ENCODE measurements around the gene LY6G6D.

Gene LY6G6D

DNA sequence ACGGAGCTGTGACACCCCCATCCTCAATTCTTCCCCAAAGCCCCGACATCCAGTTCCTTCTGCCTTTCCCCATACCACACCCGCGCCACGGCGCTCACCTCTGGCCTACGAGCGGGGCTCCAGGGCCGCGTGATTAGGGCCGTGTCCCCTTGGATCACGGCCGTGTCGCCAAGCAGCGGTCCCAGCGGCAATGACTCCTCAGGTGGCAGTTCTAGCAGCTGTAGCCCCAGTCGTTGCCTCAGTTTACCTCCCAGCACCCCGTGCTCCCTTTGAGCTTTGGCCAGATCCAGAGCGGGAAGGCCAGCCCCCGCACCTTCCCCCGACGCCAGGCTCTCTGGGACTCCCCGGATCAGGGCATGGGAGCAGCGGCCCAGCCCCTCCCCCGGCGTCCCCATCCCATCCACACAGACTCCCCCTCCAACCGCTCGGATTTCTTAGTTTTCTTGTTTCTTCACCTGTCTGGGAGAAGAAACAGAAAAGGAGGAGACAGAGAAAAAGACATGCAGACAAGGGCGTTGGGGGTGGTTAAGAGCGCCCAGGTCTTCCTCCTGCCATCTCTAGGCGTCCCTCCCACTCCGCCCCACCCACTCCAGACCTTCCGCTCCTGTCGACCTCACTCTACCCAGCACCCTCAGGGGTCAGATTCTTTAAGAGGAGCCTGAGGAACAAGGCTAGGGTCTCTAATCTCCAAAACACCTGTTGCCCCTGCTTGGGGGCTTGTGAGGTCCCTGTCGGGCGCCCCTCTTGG, 13.8 kb downstream of the LY6G6D start, which contains the start of gene DDAH2:
Gene DDAH2 (minus strand): TSS at position 533 of the 748 bp plus-strand sequence. CDS start 138 bp downstream, at position 395.
- TF ChIP-seq, protein P1, sequence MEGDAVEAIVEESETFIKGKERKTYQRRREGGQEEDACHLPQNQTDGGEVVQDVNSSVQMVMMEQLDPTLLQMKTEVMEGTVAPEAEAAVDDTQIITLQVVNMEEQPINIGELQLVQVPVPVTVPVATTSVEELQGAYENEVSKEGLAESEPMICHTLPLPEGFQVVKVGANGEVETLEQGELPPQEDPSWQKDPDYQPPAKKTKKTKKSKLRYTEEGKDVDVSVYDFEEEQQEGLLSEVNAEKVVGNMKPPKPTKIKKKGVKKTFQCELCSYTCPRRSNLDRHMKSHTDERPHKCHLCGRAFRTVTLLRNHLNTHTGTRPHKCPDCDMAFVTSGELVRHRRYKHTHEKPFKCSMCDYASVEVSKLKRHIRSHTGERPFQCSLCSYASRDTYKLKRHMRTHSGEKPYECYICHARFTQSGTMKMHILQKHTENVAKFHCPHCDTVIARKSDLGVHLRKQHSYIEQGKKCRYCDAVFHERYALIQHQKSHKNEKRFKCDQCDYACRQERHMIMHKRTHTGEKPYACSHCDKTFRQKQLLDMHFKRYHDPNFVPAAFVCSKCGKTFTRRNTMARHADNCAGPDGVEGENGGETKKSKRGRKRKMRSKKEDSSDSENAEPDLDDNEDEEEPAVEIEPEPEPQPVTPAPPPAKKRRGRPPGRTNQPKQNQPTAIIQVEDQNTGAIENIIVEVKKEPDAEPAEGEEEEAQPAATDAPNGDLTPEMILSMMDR (IDR thresholded peaks at IDR 0.05; ENCODE audit: low read depth, low read length, missing control alignments), result peak; percentile 64
- H3K4me3 ChIP-seq (ENCODE audit: low read depth, low read length), result peak within 1 kb of the TSS; percentile 97
- DNase-seq (ENCODE audit: low read depth), result no peak
- in situ Hi-C loops (cut with HindIII; ENCODE audit: low sequenced_read_pairs), result no loop called here

DNA sequence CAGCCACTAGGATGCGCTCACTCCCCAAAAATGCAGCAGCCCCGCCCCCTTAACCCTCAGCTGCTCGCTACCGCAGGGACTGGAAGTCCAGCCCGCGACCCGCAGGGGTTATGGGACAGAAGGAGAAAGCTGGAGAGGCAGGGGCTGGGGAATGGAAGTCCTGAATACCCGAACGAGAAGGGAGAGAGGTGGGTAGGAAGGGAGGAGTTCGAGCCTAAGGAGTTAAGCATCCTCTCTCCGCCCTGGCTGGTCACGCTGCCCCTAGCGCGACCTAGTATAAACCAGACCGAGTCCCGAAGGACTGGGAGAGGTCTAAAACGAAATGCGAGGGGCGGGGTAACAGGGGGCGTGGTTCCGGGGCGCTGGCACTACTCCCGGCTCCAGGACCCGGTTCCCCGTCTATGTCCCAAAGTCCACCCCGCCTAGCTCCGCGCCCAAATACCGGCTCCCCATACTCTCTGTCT, 14.4 kb downstream of the LY6G6D start:
- TF ChIP-seq, protein P1 (IDR thresholded peaks at IDR 0.05; ENCODE audit: low read depth, low read length, missing control alignments), result no peak
- in situ Hi-C loops (cut with HindIII; ENCODE audit: low sequenced_read_pairs), result no loop called here
- peak overlapping the region; percentile 97 for H3K4me3 ChIP-seq (ENCODE audit: low read depth, low read length)
- peak; percentile 73 for DNase-seq (ENCODE audit: low read depth)

DNA sequence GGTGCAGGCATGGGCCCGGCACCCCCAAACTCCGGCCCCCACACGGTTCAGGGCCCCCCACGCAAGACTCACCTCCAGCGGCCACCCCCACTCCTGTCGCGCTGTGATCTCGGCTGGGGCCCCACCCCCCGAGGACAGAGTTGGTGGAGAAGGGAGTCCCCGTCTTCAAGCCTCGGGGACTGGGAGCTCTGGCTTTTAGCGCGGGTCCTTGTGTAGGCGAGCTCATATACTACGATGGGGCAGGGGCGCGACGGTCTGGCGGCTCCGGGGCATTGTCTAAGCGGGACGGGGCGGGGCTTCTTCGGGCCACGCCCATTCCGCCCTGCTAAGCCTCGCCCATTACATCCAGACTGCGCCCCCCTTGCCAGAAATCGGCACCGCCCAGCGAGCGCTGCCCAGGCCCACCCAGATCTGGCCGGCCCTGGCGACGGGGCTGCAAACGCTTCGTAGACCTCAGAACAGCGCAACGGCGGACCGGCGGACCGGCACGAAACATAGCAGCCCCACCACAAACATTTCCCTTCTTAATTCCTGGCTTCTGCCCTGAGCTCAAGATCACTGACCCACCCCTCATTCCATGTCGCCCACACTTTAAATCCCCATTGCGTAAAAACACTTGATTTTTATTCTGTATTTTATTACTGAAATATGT, 15.0 kb downstream of the LY6G6D start:
- in situ Hi-C loops (cut with HindIII; ENCODE audit: low sequenced_read_pairs), result loop anchor here (5.0 kb wide), 1 partner anchor 38 kb away; no protein-coding TSS in a partner anchor

DNA sequence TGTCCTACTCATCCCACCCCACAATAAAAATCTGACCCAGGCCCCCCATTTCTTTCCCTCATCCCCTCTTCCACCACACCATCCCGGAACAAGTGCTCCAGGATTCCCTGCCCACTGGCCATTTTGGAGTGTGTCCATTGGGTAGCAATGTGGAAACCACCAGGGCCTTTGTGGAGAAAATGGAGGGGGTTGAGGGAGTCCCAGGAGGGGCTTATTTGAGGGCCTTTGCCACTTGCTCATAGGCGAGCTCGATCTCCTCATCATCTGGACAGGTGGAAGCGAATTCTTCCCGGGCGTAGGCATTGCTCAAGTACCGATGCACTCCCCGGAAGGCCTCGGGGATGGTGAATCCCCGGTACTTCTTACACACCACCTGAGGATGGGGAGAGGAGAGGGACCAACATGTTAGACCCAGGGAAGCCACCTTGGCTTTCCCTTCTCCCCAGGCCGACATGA, 15.5 kb downstream of the LY6G6D start:
- in situ Hi-C loops (cut with HindIII; ENCODE audit: low sequenced_read_pairs), result loop anchor here (5.0 kb wide), 1 partner anchor 38 kb away; no protein-coding TSS in a partner anchor
- no peak for DNase-seq (ENCODE audit: low read depth)
- TF ChIP-seq, protein P1 (IDR thresholded peaks at IDR 0.05; ENCODE audit: low read depth, low read length, missing control alignments), result no peak
- H3K4me3 ChIP-seq (ENCODE audit: low read depth, low read length), result peak overlapping the region; percentile 97

More for the DNA sequence above, 15.0 kb downstream of the LY6G6D start:
- TF ChIP-seq, protein P1 (IDR thresholded peaks at IDR 0.05; ENCODE audit: low read depth, low read length, missing control alignments), result no peak
- peak; percentile 78 for DNase-seq (ENCODE audit: low read depth)
- peak overlapping the region; percentile 97 for H3K4me3 ChIP-seq (ENCODE audit: low read depth, low read length)

DNA sequence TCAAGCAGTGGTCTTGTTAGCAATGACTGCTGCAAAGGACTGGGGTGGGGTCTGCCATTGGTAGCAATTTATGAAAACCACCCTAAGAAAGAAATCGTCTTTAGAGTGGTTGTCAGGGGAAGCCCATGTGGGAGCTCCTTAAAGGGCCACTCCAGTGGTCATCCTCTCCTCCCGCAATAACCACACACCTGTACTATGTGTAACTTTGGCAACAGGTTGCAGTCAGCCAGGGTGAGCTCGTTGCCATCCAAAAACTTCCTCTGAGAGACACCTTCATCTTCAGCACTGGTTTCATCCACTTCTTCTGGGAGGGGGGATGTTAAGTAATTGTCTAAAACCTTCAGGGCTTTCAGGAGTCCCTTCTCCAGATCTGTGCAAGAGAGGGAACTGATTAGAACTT, 16.9 kb downstream of the LY6G6D start:
- TF ChIP-seq, protein P1 (IDR thresholded peaks at IDR 0.05; ENCODE audit: low read depth, low read length, missing control alignments), result no peak
- no peak for DNase-seq (ENCODE audit: low read depth)
- no peak overlapping the region for H3K4me3 ChIP-seq (ENCODE audit: low read depth, low read length)
- in situ Hi-C loops (cut with HindIII; ENCODE audit: low sequenced_read_pairs), result loop anchor here (5.0 kb wide), 1 partner anchor 40 kb away; no protein-coding TSS in a partner anchor

DNA sequence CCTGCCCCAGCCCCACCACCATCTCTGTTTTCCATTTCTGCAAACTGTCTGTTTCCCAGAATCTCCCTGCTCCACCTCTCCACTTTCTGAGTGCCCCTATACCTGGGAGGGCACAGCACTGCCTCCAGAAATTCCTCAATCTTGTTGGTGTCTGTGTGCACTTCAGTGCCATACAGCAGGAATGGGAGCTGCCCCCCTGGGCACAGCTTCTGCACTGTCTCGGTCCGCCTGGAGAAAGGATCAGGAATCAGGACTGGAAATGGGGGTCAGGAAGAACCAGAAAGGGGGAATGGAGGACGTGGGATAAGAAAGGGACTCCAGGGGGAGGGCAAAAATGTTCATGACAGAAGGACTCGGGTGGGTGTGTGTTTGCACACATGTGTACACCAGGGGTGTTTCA, 18.6 kb downstream of the LY6G6D start:
- no peak for DNase-seq (ENCODE audit: low read depth)
- H3K4me3 ChIP-seq (ENCODE audit: low read depth, low read length), result peak overlapping the region; percentile 99
- TF ChIP-seq, protein P1 (IDR thresholded peaks at IDR 0.05; ENCODE audit: low read depth, low read length, missing control alignments), result no peak
- in situ Hi-C loops (cut with HindIII; ENCODE audit: low sequenced_read_pairs), result loop anchor here (5.0 kb wide), 1 partner anchor 41 kb away; no protein-coding TSS in a partner anchor
